RWPE1 (cell line): ENCODE data around the gene FOXQ1.
A peak's percentile ranks its signal among the peaks of the same experiment; 100 is the strongest.

Experiments
- CTCF ChIA-PET: fragments of 350-600 bp; sonication (Branson Sonifier 250); formaldehyde crosslinking; extraction: SDS; loops from one replicate; lab custom pipeline; 2021; lab: Yijun Ruan, JAX
- POLR2A ChIA-PET: fragments of 400-600 bp; formaldehyde crosslinking; extraction: SDS; loops from one replicate; lab custom pipeline; 2020; ENCODE audit warnings: antibody characterized with exemption; ENCODE audit not compliant: low non-redundant PET; lab: Yijun Ruan, JAX
- DNase-seq: peaks from one replicate; pipeline ENCODE4 v3.0.0; 2012; ENCODE audit warnings: low spot score
- H3K27ac ChIP-seq: fragments of 450-650 bp; 2 replicates; pipeline ENCODE4 v1.5.1; 2017
- CTCF ChIP-seq: fragments of 450-650 bp; conservative IDR thresholded peaks from 2 replicates; pipeline ENCODE4 v1.5.1; 2017; ENCODE audit warnings: low read depth, mild to moderate bottlenecking

The FOXQ1 gene

DNA sequence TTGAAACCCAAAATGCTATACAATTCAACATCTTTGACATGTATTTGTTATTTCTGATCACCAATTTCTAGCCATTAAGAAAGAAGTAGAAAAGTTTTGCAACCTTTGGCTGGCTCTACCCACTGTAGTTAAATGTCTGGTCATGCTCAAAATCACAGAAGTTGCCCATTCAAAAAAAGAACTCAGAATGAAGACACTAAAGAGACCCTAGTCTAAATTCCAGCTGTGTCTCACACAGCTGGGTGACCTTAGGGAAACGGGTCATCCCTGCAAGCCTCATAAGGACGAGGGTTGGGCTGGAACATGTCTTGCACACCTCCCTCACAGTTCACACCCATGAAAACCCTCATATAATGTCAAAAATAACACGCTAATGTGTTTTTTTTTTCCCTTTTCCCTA is 10.3 kb downstream of the FOXQ1 start:
- ChIA-PET POLR2A (no interaction called here), CTCF (interaction anchor here (1.3 kb wide), 1 partner anchor 8 kb away, joined by 6 read pairs; no protein-coding TSS in a partner anchor)
- no peak for TF ChIP-seq CTCF
- no peak overlapping the region for H3K27ac ChIP-seq
- no peak for DNase-seq

DNA sequence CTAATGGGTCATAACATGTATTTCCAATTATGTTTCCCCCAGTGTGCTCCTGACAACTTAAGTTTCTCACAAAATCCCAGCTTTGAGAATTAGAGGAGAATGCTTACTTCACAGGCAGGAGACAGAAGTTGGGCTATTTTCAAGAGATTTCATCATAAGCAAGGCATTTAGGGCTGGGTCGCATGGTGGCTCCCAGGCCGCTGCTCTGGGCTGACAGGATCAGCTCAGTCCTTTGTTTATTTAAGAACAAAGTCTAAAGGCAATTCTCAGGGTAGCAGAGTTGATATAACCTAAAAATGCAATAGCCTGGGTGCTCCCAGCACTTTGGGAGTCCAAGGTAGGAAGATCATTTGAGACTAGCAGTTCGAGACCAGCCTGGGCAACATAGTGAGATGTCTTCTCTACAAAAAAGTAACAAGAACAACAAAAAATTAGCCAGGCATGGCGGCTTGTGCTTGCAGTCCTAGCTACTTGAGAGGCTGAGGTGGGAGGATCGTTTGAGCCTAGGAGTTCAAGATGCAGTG is 10.9 kb downstream of the FOXQ1 start:
- DNase-seq = no peak
- POLR2A ChIA-PET = no interaction called here

GRCh38 chr6:1324936-1325335 is 13.0 kb downstream of the FOXQ1 start:
- peak overlapping the region; percentile 68 for H3K27ac ChIP-seq
- no peak for DNase-seq
- ChIA-PET POLR2A (interaction anchor here (1.2 kb wide), 1 partner anchor 12 kb away, joined by 4 read pairs; no protein-coding TSS in a partner anchor), CTCF (interaction anchor here (0.6 to 1.2 kb wide), 4 partner anchors 9 to 72 kb away, joined by 3 to 4 read pairs (median 4); no protein-coding TSS in a partner anchor)
- no peak for TF ChIP-seq CTCF

More for the DNA sequence above, 10.9 kb downstream of the FOXQ1 start:
- CTCF ChIA-PET = interaction anchor here (1.3 kb wide), 1 partner anchor 8 kb away, joined by 6 read pairs; no protein-coding TSS in a partner anchor
- H3K27ac ChIP-seq = peak overlapping the region; percentile 15; the same call in 1 of the 2 replicates
- TF ChIP-seq CTCF = no peak

- ChIA-PET POLR2A (interaction anchor here (0.7 to 1.2 kb wide), 2 partner anchors 13 to 126 kb away, joined by 3 to 4 read pairs; no protein-coding TSS in a partner anchor), CTCF (interaction anchor here (0.6 to 1.0 kb wide), 3 partner anchors 29 to 71 kb away, joined by 3 to 4 read pairs (median 4); no protein-coding TSS in a partner anchor)
- peak; percentile 91 for DNase-seq
- peak overlapping the region; percentile 68 for H3K27ac ChIP-seq
- no peak for TF ChIP-seq CTCF
Observed at GRCh38 chr6:1325461-1326309, 13.8 kb downstream of the FOXQ1 start.

DNA sequence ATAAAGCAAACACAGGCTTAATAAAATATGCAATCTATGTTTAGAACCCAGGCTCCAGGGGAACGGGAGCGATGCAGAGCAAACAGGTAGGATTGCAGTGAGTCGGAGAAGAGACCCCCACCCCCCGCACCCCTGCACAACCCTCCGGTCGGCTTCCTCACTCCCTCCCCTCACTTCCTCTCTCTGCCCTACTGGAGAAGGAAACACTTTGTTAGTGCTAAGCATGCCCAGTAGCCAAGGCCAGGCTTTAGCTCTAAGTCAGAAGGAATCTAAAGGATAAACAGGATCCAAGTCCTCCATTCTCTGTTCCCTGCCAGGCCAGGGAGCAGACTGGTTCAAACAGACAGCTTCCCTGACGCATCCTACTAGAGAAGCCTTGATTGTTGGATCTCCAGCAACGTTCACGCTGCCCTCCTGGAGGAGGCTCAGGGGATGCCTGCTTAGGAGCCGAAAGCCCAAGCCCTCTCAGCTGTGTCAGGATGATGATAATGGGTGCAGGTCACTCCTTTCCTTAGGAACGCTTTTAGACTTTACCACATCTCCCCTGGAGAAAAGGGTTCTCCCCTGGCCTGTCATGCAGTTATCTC is 14.7 kb downstream of the FOXQ1 start:
- H3K27ac ChIP-seq = peak overlapping the region; percentile 28; the same call in 1 of the 2 replicates
- CTCF ChIA-PET = interaction anchor here (0.6 to 1.1 kb wide), 3 partner anchors 14 to 251 kb away, joined by 3 to 8 read pairs (median 4); no protein-coding TSS in a partner anchor
- DNase-seq = no peak
- POLR2A ChIA-PET = interaction anchor here (0.6 kb wide), 1 partner anchor 9 kb away, joined by 5 read pairs; no protein-coding TSS in a partner anchor
- no peak for TF ChIP-seq CTCF

- ChIA-PET POLR2A (no interaction called here), CTCF (interaction anchor here (1.1 kb wide), 1 partner anchor 15 kb away, joined by 3 read pairs; no protein-coding TSS in a partner anchor)
- DNase-seq = no peak
- TF ChIP-seq CTCF = no peak
- no peak overlapping the region for H3K27ac ChIP-seq
Observed at GRCh38 chr6:1327630-1328029, 15.7 kb downstream of the FOXQ1 start.
